ENCODE measurements around the gene SC5D.

SC5D gene

DNA sequence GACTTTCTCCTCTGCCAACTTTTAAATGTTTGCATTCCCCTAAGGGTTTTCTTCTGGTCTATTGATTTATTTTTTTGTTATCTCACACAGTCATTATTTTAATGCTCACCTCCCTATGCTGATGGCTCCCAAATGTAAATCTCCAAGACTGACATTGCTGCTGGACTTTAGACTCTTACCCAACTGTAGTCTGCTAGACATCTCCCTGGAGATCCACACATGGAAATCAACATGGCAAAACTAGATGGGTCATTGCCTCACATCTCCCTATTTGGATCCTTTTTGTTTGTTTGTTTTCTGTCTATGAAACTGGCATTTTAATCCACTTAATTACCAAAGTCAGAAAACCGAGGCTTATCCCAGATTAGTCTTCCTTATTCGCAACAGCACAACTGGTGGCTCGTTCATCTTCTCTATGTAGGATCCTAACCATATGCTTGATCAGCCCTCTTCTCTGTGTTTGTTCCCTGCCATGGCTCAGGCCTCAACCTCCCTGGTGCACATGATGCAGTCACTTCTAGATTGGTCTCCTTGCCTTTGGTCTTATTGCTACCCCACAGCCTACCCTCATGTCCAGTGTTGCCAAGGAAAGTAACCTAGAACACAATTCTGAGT, 37.3 kb downstream of the SC5D start:
- DNase-seq, result no peak

DNA sequence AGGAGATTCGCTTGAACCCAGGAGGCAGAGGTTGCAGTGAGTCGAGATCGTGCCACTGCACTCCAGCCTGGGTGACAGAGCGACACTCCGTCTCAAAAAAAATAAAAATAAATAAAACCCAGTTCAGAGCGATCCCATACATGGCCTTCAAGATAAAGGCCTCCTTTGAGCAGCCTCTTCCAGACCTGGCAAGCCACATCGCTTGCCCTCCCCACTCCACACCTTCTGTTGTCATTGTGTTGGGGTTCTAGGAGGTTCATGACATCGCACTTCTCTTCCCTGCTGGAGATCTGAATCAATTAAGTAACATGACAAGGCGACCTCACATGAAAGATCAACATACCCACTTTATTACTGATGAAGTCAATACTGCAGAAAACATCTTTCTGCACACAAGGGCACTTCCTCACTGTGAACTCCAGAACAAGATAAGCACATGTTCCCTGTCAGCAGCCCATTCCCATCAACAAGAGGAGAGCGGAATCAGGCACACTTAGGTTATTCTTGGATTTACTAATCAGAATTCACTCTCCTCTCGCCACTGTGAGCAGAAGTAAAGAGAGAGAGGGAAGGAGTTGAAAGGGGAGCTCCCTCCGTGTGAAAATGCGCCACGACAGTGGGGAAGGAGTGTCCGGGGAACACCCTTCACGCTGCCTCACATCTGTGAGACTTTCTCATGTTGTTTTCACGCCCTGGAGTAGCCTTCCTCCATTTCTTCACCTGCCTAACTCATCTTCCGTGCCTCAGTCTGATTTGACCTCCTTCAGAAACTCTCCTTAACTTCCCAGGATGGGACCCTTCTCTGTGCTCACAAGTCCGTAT, 38.3 kb downstream of the SC5D start:
- DNase-seq, result no peak

DNA sequence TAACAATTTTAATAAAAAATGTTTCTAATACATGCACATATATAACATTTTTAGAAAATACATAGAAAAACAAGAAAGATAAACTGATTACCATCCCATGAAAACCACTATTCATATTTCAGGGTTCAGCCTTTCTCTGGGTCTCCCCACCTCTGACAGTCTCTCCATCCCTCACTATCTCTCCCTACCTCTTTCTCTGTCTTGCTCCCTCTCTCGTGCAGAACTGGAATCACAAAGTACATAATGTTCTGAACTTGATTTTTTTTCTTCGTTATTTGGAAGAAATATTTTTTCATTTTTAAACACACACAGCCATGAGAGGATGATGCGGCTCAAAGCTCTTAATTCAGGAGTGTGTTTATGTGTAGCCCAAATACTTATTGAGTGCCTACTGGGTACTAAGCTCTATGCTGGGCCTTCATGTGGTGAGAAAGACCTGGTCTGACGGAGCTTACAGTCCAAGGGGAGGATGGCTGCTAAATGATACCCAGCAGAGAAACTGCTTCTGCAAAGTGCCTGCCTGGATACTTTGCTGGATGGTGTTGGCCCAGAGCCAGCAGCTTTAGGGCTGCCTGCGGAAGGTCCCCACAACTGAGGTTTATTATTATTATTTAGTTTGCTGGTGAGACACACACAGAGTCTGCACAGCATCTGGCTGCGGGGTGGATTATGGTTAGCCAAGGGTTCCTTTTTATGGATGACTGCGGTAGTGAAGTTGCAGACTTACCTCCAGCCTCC, 42.6 kb downstream of the SC5D start:
- DNase-seq, result no peak

DNA sequence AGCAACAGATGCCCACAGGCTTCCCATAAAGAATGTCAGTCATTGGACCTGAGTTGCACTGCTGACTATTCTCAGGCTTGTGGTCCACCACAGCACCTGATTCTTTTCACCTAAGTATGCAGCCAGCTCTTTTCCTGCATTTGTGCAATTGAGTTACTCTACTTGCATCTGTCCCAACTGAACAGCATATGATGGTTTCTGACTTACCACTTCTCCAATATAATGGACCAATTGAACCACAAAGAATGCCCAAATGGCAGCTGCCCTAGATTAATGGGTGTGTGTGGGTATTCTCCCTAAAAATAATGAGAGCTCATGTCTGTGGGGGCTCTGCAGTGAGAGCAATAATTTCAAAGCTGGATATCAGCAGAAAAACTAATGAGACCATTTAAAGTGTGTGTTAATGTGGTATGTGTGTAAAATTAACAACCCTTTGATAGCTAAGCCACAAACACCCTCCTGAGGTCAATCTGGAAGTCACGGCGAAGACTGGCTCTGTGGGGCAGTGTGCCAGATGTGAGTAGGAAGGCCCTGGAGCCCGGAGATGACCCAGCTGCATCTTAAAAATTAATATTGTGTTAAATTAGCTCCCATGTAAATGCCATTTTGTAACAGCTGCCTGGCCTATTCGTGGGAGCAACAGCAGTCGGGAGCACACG, 43.8 kb downstream of the SC5D start:
- DNase-seq, result no peak

DNA sequence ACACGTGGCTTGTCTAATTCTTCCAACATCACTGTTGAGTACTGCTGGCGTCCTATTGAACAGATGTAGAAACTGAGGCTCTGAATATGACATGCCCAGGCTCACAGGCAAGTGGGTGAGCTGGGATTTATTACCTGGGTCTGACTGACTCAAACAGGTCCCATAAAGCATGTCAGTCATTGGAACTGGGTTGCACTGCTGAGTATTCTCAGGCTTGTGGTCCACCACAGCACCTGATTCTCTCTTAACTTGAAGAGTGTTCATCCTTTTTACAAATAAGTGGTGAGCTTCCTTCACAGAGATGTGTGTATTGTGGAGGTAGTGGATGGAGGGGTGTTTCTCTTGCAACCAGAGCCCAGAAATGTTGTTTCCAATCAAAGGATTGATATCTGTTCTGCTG, 44.5 kb downstream of the SC5D start:
- no peak for DNase-seq

DNA sequence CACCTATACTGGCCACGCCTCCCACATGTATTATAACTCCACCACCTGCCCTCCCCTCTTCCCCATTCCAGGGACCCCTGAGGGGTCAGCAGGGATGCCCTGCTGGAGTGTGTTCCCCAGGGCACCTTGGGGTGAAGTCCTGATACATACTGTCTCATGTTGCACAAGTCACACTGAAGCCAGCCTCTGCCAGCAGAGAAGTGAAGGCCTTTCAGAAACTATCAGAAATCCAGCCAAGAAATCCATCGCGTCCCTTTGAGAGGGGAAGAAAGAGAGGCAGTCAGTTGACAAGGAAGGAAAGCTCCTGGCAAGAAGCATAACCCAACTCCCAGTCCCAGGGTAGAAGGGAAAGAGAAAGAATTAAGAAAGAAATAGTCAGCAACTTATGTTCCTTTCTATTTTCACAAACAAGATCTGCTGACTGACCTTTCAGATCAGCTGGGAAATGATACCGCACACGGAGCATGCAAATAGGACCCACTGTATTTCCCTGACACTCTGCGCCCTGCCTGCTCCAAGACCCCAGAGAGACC, 45.2 kb downstream of the SC5D start:
- no peak for DNase-seq

DNA sequence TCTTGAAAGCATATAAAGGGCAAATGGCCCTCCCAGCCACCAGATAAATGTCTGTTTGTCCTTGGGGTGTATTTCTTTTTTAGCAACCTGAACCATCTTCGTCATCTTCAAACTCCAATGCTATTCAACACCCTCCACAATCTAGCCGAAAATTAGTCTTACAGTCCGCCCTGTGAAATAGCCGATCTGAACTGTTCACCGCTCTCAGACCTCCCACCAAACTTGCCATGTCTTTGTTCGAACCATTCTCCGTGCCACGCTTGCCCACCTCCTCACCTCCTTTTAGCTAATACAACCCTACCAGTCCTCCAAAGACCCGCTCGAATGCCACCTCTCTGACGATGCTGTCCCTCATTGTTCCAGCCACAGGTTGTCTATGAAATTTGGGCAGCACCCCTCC, 46.0 kb downstream of the SC5D start:
- DNase-seq, result no peak

DNA sequence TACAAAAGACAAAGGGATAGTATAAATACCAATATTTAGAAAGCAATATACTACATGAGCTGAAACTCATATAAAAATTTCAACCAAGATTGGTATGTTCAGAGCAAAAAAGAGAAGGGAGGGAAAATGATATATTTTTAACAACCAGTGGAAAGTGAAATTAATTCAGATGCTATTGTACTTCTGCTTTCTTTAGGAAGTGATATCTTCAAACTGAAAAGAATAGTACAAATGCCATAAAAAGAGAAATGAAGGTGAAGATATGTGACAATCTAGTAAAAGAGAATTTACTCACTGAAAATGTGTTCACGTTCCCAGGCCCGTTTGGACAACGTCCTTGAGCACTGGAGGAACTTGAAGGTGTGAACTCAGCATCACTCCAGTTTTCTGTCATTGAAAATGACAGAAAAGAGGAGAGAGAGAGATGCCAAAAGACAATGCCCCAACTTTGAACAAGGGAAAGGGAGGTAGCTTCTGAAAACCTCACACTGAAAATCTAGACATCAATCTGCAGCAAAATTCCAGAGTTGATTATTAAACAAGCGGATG, 47.5 kb downstream of the SC5D start:
- DNase-seq, result no peak

DNA sequence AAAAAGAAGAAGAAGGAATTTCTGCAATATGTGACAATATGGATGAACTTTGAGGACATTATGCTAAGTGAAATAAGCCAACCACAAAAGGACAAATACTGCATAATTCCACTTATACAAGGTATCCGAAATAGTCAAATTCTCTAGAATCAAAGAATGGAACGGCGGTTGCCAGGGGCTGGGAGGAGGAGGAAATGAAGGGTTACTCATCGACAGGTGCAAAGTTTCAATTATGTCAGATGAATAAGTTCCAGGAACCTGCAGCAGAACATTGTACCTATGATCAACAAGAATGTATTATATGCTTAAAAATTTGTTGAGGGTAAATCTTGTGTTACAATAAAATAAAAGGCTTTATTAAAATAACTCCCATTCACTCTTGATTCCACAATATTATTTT, 49.0 kb downstream of the SC5D start:
- DNase-seq, result no peak

DNA sequence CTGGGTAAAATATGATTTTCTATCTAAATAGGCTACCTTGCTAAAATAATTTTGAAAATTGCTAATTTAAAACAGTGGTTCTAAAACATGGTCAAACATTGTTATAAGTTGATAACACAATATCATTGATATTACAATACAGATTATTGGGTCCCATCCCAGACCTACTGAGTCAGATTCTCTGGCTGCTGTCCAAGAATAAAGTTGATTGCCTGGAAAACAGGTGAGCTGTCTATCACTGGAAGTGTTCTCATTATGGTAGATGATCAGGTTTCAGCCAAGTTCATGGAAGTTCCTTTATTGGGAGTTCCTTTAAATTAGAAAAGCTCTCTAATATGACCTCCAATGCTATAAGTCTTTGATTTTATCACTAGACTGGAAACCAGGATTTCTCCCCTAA, 52.3 kb downstream of the SC5D start:
- no peak for DNase-seq

DNA sequence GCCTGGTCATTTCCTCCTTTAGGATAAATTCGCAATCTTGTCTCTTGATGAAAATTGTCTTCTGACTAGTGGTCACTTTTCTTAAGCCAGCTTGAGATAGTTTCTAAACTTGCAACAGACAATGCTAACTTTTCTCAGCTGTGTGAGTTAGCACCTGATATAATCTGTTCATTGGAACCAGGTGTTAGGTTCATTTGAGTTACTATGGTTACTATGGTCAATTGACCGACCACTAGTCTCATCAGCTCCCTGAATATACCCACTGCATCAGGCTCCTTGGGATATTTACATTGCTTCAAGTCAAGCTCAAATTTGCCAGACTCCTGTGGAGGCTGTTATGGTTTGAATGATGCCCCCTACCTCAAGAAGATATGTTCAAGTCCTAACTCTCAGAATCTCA, 54.5 kb downstream of the SC5D start:
- no peak for DNase-seq

DNA sequence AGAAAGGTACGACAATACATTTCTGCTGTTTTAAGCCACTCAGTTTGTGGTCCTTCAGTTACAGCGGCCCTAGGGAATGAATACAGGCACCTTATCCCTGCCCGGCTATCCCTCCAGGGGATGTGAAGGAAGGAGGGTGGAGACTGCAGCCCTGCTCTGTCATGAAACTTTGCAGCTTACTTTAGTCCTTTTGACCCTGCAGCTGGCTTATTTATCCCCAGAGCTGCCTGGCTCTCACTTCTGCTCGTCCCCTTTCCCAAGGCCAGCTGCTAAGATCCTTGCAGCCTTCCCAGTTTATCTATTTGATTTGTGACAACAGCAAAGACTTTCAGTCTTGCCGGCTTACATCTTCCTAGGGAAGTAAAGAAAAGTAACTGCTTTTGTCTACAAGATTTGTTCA, 55.2 kb downstream of the SC5D start:
- DNase-seq, result no peak

DNA sequence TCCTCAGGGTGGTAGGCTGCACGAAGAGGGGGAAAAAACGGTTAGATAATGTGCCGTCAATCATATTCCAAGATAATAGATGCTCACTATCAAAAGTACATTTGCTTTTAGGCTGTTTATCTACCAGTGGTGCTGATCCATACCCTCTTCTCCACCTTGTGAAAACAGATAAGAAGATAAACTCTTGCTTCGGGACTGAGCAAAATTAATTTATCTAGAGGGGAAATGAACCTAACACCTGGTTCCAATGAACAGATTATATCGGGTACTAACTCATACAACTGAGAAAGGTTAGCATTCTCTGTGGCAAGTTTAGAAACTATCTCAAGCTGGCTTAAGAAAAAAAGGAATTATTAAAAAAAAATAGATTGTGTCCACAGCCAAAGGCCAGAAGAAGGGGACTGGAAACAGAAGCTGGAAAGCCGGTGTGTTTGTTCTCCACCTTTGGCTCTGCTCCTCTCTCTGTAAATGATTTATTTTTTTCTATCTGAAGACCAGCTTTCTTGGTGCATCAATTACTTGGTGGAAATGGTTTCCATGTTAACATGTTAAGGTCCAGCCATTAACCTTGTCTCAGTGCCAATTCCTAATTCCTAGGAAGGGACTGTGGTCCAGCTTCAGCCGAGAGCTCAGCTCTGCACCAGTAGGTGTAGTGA, 55.8 kb downstream of the SC5D start:
- no peak for DNase-seq

DNA sequence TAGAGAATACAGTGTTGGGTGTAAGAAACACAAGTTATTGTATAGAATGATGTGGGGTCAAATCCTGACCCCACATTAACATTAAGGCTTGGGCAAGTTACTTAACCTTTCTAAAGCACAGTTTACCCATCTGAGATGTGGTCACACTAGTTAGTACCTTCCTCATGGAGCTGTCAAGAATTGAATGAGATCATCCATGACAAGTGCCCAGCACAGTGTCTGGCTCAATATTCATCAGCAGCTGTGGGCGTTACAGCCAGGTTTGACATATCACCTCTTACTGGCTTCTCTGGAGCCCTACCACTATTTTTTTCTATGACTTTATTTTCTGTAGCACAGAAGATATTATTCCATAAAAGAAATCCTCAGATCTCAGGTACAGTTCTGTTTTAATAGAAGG, 57.2 kb downstream of the SC5D start:
- no peak for DNase-seq

DNA sequence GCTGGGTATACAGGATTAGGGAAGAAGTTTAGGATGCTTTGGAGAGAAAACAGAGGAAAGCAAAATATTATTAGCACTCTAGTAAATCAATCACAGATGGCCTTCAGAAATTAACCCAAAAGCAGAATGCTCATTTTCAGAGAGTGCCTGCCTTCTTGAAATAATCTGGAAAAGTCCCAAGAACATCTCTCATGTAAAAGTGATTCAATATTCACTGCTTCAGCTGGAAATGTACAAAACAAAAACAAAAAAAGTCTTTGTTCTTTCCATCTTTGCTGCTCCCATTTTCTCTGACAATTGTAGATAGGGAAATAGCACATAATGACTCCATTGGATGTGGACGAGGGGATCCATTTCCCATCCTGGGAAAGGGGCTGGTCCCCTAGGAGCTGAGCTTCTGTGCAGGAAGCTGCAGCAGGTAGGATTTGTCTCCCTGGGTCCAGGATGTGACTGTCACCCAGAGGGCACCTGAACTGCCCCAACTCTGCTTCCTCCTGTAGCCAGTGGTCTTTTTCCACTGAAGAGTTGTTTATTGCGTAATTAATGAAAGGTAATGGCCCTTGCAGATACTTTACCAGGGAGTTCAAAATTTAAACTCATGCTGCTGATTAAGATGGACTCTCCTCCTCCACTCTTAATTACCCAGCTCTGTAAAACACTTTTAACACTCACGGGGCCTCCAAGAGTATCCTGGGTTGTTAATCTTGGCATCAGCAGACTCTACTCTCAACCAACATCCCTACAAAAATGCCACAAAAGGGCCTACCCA, 57.9 kb downstream of the SC5D start:
- no peak for DNase-seq

DNA sequence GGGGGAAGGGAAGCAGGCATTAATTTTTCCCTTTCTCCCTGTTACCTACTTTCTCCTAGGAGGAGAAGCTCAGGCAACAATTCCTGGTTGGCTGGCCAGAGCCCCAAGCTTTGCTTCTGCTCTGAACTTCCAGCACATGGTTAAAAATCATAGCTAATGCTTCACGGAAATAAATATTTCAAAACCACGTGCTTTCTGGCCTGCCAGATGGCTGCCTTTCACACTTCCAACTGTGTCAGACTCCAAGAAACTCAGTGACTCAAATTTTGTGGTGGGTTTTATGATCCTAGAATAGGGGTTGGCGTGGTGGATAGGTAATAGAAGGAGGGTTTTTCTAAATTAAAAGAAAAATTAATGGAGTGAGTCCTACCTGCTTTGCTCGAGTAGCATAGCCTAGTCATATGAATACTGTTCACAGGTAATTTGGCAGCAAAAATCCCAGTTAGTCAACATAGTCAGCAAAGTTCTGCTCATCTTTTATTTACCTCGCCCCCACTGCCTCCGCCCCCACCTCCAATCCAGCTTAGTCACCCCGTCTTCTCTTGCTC, 58.6 kb downstream of the SC5D start:
- DNase-seq, result no peak

DNA sequence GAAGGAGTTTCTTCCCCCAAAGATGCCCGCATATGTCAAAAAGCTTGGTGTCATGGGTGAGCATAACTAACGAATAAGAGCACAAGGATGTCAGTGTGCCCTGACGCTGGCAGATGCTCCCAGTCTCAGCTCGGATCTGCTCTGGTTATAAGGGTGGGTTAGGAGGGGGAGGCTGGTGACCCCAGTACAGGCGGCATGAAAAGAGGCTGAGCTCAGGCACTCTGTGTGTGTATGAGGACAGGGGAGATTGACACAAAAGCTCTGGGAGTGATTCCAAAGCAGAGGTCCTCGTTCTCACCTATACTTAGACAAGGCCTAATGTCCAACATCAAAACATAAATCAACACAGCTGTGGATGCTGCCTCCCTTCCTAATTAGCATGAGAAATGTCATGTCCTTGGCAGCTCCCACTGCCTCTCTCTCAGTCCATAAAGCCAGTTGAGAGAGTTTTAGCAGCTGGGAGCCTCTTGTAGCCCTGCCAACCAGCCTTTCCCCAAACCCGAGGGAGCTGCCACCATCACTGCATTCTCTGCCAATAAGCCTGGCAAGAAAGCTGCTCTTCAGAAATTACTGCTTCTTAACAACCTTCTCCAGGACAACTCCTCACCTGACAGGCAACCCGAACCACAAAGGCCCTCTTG, 59.8 kb downstream of the SC5D start:
- no peak for DNase-seq

DNA sequence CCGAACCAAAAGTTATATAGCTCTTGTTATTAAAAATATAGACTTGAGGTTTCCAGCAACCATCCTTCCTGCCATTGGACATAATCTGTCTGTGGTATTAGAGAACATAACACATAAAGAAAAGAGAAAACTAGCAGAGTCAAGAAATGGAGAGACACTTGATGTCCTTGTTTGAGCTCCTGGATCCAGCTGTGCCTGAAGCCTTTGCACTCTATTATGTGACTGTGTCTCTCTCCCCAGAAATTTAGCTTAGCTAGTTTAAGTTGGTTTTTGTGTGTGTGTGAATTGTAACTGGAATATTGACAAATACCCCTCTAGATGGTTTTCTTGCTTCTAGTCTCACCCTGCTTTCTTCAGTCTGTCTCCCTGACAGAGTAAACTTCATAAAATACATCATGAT, 61.6 kb downstream of the SC5D start:
- no peak for DNase-seq

DNA sequence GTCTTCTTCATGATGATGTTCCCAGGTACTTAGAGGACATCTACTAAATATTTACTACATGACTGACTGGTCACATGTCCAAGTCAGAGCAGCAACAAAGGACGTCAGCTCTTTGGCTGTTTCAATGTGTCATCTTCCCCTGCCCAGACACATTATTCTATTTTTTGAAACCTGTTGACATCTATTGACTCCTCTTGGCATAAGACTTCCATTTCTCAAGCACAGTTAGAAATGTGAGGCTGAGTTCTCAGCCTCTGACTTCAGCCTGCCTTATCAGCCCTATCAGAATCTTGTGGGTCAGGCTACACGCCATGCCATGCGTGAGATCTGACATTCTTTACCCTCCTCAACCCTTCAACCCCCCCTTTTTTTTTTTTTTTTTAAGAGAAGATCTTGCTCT, 63.8 kb downstream of the SC5D start:
- DNase-seq, result no peak

Measured in GF-D8 (cell line).